Fibroblast of skin of left quadriceps (primary cell): Measurements from ENCODE around the gene SHISA8.
"Not testable (repeated sequence)": the region's sequence is repeated elsewhere in the genome, so short reads cannot be mapped to it uniquely, and the experiment has no call there.

Source experiments
- DNase-seq, 2 experiments: peaks; one replicate each; pipeline ENCODE4 v3.0.0-alpha.2; 2013; ENCODE audit warnings: low read depth in 2 of 2

Gene SHISA8

DNA sequence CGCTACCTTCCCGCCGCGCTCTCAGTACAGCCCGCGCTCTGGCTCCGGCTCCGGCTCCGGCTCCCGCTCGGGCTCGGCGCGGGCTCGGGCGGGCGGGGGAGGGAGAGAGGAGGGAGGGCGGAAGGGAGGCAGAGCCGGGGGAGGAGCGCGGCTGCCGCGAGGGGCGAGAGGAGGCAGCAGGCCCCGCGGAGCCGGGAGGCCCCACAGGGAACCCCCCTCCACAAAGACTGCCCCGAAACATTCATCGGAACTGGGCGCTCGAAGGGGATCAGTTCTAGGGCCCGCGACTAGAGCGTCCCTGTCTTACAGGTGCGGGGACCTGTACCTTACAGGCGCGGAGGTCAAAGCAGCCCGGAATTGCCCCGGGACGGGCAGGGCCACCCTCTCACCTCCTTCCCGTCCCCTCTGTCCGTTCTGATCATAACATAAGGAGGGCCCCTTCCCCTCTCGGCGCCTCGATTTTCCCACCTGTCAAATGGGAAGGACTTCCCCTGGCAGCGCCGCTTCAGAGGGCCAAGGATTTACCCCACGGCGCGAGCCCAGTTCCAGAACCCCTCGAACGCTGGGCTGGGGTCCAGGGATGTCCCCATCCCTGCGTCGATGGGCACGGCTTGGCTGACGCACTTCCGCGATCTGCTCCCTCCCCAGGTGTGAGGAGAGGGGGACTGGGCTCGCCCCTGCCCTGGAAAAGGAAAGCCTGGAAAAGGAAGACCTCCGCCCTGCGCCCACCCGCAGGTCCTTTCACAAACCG lies at the start of gene SHISA8:
SHISA8 (minus strand) TSS at position 40 of the 751 bp plus-strand sequence. CDS start 407 bp downstream, outside the sequence.
- DNase-seq: no peak

DNA sequence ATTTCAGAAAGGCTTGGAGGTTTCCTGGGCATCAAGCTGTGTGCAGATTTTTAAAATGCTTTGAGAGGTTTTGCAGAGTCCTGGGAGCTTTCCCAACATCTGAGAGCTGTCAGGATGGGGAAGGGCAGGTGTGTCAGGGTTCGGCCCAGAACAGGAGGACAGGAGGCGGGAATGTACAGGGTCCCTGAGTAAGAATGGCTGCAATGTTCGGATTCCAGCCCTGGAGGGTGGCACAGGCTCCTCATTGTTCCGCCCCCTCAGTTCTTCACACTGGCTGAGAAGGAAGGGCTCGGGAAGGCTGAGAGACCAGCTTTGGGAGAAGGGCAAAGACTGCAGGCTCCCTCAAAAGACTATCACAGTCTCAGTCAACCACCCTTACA lies 49.2 kb upstream of the SHISA8 start:
- DNase-seq: no peak

DNA sequence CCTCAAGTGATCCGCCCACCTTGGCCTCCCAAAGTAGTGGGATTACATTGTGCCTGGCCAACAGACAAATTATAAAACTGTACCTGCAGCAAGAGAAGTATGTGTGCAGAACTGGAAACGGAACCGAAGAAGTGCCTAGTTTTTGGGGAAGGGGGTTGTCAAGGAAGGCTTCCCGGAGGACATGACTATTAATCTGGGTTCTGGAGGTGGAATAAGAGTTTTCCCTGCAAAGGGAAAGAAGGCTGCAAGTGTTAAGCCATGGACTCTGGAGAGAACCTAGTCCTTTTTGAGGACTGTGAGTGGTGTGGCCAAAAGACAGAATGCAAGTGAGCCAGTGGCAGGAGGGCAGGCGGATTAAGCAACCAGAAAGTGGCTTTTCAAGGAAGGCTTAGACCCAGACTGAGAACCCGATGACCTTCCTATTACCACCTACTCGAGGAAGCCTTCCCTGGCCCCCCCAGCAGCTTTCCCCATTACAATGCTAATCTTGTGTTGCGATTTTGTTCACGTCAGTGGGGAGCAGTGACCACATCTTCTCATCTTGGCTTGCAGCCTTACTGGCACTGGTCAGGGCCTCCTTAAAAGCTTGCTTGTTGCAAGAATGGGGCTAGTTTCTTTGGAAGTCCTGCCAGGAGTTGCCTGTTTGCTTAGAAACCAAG lies 48.7 kb upstream of the SHISA8 start:
- DNase-seq: no peak

DNA sequence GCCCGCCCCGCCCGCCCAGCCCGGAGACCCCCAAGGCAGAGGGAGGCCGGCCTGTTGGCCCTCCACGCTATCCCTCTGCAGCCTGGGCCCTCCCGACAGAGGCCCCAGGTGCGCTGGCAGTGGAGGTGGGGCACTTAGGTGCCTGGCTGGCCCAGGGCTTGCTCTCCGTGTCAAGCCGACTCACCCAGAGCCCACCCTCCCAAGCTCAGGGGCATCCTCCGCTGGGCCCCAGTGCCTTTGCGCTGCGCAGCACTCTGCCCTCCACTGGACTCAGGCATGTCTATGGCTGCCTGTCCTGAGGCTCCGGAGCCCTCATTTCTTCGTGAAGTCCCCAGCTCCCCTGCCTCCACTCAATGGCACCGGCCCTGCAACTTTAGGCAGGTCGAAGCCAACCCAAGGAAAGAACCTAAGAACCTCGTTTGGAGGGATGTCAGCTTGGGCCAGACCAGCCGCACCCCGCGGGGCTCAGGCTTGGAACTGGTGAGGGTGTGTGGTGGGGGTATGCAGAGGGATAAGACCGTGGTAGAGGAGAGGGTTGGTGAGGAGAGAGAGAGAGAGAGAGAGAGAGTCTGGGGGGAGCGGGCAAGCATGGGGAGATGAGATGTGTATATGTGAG lies 43.2 kb upstream of the SHISA8 start:
- DNase-seq: no peak

DNA sequence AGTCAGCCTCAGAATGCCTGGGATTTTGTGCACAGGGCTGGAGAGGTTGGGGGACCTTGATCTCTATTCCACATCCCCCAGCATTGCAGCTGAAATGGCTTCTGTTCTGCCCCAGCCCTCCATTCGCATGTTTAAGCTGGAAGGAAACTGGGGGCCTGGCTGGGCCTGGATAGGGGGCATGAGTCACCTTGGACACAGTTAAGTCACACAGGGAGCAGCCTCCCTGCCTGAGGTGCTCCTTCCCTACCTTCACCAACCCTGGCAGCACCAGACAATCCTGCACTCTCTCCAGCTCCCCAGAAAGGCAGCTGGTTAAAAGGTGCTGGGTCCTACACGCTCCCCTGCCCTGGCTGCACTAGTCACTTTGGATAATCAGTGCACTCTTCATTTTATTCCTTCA lies 37.8 kb upstream of the SHISA8 start:
- no peak for DNase-seq

DNA sequence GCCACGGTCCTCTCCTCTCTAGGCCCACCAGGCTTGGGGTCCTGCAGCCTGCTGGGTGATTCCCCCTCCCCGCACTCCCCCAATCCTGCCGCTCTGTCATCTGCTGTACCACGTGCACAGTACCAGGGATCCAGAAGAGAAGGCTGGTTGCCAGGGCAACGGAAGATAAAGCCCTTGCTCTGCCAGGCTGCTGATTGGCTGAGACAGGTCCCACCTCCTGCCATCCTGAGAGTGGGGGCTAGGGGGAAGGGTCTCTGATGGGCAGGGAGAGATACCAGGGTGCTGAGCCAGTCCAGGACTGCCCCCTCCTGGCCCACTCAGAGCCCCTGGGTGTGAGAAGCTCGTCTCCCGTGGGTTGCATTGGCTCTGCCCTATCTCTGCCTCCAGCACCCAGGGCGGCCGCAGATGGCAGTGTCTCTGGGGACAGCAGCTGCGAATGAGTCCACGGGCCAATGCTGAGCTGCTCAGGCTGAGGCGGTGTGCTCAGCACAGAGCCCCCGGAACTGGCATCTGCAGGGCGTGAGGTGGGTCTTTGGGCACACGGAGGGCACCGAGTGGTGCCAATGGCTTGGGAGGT lies 37.1 kb upstream of the SHISA8 start, which contains the start of gene SMIM45:
SMIM45 (plus strand) TSS at position 253 of the 577 bp plus-strand sequence.
- DNase-seq: no peak

DNA sequence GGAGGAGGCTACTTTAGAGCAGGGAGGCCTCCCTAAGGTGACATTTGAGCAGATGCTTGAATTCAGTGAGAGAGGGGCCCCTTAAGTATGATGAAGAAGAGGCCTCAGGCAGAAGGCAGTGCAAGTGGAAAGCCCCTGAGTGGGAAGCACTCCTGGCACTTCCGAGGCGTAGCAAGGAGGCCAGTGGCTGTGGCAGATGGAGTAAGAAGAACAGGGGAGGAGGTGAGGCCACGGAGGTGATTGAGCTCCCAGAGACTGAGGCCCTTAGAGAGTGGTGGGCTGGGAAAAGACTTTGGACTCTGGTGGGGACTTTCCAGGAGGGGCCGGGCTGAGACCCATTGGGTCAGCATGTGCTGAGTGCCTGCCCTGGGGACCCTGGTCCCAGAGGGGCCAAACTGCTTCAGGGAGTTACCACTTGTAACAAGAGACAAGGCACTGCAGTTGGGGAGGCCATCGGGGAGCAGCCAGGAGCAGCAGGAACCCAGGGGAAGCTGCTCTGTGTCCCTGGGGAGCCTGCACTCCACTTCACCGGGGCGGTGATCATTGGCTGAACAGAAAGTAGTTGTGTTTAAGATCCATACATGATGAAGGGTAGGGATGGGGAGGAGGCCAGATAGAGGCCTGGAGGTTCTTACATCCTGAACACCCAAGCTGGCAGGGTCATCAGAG lies 34.6 kb upstream of the SHISA8 start:
- no peak for DNase-seq

DNA sequence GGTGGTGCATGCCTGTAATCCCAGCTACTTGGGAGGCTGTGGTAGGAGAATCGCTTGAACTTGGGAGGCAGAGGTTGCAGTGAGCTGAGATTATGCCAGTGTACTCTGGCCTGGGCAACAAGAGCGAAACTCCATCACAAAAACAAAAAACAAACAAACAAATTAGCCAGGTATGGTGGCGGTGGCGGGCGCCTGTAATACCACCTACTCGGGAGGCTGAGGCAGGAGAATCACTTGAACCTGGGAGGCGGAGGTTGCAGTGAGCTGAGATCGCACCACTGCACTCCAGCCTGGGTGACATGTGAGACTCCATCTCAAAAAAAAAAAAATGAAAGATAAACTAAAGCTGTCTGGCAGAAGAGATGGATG lies 34.0 kb upstream of the SHISA8 start:
- not testable (repeated sequence) for DNase-seq

DNA sequence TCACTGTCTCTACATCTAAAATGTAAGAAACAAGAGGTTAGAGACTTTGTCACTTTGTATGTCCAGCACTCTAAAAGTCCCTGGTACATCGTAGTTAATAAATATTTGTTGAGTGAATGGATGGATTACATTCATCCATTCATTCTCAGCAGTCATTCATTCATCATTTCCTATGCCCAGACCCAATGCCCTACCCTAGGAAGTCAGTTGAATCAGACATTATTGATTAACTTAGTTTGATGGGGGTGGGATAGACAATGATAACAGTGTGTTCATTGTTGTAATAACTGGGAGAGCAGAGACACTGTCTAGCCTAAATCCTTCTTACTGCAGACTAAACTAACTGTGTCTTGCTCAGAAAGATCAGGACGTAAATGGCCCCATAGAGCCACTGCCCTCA lies 33.3 kb upstream of the SHISA8 start:
- no peak for DNase-seq

DNA sequence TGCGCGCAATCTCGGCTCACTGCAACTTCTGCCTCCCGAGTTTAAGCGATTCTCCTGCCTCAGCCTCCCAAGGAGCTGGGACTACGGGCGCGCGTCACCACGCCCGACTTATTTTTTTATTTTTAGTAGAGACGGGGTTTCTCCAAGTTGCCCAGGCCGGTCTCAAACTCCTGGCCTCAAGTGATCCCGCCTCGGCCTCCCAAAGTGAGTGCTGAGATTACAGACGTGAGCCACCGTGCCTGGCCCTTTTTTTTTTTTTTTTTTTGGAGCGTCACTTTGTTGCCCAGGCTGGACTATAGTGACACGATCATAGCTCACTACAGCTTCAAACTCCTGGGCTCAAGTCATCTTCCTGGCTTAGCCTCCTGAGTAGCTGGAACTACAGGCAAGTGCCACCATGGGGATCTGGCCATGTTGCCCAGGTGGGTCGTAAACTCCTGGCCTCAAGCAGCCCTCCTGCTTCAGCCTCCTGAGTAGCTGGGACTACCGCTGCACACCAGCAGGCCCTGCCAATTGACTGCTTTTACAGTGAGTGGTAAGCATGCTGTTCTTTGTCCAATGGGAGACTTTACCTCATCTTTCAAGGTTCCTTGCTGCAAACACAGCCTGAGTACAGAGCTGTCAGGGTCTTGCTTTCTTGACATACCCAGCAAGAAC lies 32.7 kb upstream of the SHISA8 start:
- DNase-seq: no peak

DNA sequence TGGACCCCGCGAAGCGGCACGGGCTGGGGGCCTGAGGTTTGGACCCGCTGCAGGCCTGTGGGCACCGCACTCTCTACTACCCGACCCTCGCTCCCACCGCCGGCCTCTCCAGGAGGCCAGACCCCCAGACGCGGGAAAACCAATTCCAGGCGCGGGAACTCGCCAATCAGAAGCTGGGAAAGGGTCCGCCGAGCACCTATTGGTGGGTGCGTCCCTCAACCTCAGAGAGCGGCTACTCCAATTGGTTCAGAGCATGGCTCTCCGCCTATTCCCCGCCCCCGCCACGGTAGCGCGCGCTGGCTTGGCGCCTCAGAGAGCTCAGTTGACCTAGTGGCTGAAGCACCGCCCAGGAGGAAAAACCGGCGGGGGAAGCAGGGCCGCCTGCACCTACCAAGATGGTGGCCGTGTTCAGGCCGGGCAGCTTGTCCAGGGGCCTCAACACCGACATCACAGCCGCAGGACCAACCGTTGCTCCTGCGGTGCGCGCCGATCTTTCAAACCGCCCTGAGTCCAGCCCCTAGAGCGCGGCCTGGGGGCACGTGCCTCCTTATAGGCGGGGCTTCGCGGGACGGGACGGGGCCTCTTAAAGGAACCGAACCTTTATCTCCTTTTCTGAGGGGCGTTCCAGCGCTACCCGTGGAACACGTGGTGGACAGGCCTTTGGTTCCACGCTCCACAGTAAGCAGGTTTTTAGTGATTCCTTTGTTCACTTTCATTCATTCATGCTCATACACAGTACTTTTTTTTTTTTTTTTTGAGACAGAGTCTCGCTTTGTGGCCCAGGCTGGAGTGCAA lies 32.0 kb upstream of the SHISA8 start, which contains the start of gene CENPM:
CENPM (minus strand) TSS at position 524 of the 795 bp plus-strand sequence; CDS start at position 448, 76 bp downstream.
- DNase-seq: peak; percentile 83 to 86

DNA sequence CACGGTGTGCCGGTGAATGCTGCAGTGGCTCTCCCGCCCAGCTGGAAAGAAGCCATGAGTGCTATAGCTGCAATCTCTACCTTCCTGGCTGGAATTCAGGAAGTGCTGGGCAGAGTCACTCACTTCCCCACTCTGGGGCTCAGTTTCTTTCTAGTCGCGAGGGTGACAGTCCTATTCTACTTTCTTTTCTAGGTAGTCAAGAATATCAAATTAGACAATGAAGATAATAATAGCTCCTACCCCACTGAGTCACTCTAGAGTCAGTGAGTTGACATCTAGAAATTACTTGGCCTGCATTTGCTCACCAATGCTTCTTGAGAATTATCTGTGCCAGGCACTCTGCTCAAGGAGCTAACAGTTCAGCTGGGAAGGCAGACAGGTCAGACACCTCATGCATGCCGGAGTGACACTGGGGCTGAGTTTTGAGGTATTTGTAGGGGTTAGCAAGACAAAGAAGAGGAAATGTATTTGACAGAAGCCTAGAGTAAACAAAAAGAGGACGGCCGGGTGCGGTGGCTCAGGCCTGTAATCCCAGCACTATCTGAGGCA lies 28.9 kb upstream of the SHISA8 start:
- no peak for DNase-seq

DNA sequence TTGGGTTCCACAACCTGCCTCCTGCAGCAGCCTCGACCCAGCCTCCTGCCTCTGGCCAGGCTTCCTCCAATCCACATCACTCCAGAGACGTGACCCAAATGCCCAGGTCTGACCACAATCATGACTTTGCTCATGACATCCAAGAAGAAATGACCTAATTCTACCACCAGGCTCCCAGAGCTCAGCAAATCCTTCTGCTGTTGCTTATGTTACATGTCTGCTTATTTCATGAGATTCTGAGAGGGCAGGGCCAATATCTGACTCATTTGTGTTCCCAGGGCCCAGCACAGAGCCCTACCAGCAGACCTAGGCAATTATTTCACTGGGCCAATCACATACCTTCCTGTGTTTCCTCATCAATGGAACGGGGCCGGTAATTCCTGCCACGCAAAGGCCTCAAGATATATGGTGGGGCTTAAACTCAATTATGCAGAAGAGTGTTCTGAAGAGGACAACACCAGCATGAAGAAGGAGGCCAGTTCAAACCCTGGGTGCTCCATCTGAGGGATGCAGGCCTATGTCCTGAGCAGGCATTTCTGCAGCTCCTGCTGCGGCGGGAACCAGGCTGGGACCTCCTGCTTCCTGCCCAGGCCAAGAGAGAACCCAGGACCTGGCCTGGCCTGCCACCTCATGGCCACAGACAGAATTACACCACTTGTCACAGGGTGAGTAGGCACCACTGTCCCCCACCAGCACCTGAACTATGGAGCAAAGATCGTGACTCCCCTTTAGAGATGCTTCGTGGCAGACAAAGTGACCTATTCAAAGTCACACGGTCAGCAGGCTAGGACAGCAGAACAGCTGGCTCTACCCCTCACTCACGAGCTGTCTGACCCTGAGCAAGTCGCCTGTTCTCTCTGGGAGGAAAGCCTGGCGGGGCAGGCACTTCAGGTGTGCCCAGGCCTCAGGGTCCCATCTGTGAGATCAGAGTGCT lies 26.2 kb upstream of the SHISA8 start:
- DNase-seq: peak; percentile 58 to 59

DNA sequence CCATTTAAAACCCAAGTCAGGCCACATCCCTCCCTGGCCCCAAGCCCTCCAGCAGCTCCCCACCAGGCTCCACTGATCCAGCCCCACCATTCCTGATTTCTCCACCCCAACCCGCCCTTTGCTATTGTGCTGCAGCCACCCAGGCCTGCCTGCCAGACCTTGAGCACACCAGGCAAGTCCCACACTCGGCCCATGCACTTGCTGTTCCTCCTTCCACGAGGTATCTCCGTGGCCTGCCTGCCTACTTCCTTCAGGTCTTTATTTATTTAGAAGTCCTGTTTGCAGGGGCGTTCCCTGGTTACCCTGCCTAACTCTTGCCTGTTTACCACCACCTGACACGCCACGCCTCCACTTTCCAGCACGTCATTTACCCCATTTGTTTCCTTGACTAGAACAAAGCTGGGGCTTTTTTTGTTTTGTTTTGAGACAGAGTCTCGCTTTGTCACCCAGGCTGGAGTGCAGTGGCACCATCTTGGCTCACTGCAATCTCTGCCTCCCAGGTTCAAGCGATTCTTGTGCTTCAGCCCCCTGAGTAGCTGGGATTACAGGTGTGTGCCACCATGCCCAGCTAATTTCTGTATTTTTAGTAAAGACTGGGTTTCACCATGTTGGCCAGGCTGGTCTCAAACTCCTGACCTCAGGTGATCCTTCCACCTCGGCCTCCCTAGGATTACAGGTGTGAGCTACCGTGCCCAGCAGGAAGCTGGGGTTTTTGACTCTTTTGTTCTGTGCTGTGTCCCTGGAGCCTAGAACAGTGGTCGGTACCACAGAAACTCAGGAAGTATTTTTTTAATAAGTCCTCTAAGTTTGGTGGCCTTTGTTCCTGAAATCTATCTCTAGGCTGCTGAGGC lies 25.3 kb upstream of the SHISA8 start:
- DNase-seq: no peak

DNA sequence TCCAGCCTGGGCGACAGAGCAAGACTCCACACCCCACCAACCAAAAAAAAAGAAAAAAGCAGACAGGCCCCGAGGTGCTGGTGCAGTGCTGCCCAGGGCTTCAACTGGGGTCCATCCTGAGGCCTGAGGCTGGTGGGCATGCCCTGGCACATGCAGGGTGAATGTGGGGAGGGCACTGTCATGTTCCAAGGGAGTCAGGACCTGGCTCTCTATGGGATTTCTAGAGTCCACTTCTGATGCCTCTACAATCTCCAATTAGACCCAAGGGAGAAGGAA lies 22.0 kb upstream of the SHISA8 start:
- DNase-seq: no peak

DNA sequence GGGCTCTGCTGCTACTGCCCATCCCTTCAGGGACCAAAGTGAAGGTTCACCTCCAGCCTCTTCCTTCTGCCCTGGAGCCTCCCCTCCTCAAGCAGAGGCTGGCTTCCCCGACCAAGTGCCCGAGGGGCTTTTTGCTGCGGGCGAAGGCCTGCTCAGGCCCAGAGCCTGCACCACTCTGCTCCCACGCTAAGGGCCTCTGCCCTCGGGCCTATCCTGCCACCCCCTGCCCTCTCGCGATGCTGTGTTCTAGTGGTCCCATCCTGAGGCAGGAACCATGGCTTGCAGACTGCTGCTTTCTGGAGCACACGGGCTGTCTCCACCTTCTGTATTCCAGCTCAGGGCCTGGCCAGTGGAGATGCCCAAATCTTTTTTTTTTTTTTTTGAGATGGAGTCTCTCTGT lies 20.6 kb upstream of the SHISA8 start:
- no peak for DNase-seq

DNA sequence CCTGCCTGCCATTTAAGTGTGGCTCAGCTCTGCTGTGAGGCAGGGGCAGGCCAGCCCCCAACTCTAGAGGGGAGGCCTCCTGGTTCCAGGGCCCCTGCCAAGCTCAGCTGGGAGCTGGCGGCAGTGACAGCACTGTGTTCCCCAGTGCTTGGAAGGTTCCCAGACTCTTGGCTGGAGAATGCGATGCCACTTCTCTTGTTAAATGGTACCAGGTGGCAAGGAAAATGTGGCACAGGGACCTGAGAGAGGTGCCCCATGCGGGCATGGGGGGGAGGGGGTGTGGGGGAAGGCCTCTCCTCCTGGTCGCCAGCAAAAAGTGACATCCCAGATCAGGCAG lies 20.1 kb upstream of the SHISA8 start:
- DNase-seq: no peak

DNA sequence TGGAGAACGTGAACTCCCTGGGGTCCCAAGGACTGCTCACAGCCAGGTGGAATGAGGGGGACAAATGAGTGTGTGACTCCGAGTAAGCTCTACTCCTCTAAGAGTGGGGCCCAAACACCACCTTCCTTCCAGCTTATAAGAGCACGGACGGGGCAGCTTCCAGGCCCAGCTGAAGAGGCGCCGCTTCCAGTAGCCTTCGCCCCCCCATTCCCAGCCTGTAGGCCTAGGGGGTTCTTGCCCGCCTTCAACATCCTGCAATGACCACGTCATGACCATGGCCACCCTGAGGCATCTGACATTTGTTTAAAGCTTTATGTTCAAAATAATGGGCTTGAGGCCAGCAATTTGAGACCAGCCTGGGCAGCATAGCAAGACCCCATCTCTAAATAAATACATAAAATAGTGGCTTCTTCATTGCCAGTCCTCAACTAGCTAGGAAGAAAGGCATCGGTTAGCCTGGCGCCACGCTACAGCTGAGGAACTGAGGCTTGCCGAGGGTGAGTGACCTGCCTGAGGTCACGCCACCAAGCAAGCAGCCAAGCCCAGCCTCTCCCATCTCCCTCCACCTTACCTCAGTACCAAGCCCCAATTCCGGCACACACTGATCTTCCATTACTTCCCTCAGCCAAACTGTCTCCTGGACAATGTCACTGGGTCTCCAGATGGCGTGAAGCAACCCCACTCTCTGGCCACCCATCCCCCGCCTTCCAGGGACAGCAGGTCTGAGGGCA lies 19.6 kb upstream of the SHISA8 start:
- no peak for DNase-seq
